ENCODE measurements around the gene SARS2.

DNA sequence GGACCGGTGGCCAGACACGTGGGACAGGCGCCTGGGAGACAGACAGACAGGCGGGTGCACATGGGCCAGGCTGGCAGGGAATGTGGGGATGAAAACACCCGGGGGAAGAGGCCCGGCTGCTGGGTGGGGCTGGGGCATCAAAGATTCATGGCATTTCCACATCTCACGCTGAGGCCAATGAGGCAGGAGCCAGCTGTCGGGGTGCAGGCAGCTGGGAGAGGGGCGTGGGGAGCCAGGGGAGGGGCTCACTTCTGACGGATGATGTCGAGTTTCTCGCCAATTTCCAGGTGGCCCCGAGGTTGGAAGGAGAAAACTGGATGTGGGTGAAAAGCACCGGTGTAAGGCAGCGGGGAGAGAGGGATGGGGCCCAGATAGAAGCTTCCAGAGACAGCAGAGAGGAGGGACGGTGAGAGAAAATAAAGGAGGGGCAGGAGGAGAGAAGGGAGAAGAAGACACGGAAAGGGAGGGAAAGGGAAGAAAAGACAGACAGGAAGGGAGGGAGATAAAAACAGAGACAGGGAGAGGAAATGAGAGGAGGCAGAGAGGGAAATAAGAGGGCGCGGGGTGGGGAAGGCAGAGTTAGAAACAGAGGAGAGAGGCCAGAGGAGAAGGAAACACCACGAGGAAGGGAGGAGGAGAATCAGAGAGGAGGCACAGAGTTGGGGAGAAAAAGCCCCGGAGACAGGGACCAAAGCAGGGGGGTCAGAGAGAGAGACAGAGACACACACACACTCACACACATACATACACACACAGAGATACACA, 10.5 kb downstream of the SARS2 start:
- no peak for TF ChIP-seq SP1 (IDR thresholded peaks at IDR 0.05)
- TF ChIP-seq, protein P1, sequence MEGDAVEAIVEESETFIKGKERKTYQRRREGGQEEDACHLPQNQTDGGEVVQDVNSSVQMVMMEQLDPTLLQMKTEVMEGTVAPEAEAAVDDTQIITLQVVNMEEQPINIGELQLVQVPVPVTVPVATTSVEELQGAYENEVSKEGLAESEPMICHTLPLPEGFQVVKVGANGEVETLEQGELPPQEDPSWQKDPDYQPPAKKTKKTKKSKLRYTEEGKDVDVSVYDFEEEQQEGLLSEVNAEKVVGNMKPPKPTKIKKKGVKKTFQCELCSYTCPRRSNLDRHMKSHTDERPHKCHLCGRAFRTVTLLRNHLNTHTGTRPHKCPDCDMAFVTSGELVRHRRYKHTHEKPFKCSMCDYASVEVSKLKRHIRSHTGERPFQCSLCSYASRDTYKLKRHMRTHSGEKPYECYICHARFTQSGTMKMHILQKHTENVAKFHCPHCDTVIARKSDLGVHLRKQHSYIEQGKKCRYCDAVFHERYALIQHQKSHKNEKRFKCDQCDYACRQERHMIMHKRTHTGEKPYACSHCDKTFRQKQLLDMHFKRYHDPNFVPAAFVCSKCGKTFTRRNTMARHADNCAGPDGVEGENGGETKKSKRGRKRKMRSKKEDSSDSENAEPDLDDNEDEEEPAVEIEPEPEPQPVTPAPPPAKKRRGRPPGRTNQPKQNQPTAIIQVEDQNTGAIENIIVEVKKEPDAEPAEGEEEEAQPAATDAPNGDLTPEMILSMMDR (IDR thresholded peaks at IDR 0.05; ENCODE audit: low read depth, low read length, missing input control) = no peak
